AG20443 (cell line): ENCODE data around the gene BRD4.

Experiments used
- DNase-seq: peaks from one replicate; pipeline ENCODE4 v3.0.0; 2012; ENCODE audit warnings: low spot score, mixed read lengths

BRD4 gene

GRCh38 chr19:15248648-15249527 lies 83.5 kb downstream of the BRD4 start:
- peak; percentile 96 for DNase-seq

- peak; percentile 45 for DNase-seq
Measured at GRCh38 chr19:15248106-15248505, 84.2 kb downstream of the BRD4 start.

DNA sequence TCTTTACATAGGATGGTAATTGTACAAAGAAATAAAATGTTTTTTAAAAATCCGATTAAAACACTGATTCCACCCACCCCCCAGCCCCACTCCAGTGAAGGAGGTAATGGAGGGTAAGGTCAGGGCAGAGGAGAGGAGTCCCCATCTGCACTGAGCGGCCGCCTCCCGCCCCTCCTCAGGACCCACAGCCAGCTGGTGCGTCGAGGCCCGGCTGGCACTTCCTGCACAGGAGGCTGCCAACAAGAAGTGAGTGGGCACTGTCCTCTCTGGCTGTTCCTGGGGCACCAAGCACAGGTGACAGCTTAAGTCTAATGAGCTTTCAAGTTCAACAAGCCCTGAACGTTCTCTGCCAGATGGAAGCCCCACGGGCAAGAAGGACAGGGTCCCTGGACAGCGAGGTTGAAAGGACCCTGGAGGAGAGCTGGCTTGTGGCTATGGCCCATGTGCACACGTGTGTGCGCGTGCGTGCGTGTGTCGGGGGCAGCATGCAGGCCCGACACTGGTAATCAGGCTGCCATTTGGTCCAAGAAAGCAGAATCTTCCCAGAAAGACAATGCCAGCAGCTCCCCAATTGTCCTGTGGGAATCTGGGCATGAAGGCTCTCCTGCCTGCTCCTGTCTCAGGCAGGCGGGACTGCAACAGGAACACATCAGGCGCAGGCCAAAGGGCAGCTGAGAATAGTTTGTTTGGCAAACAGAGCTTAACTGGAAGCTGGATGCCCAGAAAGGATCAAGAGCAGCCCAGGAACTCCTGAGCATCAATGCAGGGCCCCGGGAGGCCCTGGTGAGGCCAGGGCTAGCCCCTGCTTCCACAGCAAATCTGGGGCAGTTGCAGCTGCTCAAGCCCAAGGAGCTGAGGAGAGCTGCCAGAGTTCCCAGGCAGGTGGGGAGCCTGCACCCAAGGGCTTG lies 85.0 kb downstream of the BRD4 start:
- DNase-seq, result no peak

GRCh38 chr19:15246198-15246481 lies 86.2 kb downstream of the BRD4 start:
- DNase-seq, result no peak

- no peak for DNase-seq
Measured at GRCh38 chr19:15245370-15246197, 86.8 kb downstream of the BRD4 start.

GRCh38 chr19:15244808-15245207 lies 87.5 kb downstream of the BRD4 start:
- DNase-seq, result no peak

DNA sequence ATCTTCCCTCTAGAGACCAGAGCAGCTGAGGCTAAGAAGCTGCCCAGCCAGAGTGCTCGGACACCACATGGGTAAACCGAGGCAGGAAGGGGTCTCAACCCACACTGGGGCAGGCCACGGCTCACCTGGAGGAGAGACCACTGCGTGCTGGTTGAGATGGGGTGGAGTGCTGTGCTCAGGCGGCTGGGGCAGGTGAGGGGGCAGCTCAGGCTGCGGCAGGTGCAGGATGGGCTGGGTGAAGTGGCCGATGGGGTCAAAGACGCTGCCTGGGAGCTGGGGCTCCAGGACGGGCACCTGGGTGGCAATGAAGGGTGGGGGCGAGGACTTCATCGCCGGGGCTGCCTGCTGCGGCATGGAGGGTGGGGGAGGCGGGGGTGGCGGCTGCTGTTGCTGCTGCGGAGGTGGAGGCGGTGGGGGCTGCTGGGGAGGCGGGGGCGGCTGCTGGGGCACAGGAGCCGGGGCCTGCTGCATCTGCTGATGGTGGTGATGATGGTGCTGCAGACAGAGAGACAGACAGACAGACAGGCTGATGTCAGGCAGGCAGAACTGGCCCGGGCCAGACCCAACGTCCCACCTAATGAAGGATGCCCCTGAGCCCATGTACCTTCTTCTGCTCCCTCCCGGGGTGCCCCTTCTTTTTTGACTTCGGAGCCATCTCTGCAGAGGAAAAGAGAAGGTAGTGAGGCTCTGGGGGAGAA lies 88.1 kb downstream of the BRD4 start:
- no peak for DNase-seq

GRCh38 chr19:15243236-15243957 lies 88.9 kb downstream of the BRD4 start:
- no peak for DNase-seq

GRCh38 chr19:15241259-15241910 lies 91.0 kb downstream of the BRD4 start:
- no peak for DNase-seq

- DNase-seq, result no peak
Measured at GRCh38 chr19:15240515-15240914, 91.8 kb downstream of the BRD4 start.

DNA sequence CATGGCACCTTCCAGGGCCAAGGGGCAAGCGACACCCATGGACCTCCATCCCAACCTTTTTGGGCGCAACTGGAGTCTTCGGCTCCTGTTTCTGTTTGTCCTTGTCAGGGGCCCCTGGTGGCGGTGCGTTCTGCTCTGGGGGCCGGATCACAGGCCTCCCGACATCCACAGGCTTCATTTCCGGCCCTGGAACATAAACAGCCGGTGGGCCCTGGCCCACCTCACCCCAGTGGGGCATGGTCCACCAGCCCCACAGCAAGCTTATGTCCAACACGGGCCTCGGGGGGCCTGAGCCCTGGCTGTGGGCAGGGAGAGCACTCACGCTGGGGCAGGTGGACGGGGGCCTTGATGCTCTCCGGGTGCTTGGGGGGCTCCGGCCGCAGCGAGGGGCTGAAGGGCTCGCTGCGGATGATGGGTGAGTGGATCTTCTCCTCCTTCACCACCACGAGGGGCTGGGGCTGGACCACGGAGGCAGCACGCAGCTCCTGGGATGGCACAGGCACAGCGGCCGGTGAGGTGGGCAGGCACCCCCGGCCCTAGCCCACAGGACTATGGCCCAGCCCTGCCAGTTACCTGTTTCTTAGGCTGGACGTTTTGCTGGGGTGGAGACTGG lies 92.9 kb downstream of the BRD4 start:
- DNase-seq, result no peak

- DNase-seq, result no peak
Measured at GRCh38 chr19:15238639-15239155, 93.6 kb downstream of the BRD4 start.

DNA sequence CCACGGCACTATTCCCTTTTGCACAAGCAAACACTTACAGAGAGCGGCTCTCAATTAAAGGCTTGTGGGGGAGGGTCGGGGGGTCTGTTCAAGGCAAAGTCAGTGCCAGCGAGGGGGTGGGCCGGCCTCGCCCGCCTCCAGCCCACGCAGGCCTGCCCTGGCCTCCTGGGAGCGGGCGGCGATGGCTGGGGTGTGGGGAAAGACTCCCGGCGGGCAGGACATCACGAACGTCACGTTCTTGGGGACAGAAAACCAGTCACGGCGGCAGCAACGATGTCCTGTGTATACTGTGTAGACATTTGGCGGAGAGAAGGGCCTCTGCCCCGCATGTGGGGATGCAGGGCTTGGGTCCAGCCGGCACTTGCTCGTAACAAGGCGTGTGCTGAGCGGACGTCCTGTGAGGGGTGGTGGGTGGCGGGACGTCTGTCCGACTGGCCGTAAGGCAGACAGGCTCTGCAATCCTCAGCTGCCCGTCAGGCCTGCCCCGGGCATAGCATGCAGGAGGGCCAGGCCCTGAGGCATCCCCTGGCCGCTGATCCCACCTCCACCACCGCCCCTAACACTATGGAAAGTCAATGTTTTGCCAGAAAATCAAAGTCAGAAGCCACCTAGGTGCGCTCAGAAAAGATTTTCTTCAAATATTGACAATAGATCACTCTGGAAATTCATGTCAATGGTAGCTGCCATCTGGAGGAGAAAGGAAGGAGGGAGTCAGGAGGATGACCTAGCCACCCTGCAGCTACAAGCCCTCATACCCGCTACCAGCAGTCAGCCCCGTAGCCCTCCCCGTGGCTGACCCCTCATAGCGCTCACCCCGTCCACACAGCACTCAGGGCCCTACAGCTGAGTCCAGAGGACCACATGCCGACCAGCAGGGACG lies 94.3 kb downstream of the BRD4 start:
- no peak for DNase-seq

DNA sequence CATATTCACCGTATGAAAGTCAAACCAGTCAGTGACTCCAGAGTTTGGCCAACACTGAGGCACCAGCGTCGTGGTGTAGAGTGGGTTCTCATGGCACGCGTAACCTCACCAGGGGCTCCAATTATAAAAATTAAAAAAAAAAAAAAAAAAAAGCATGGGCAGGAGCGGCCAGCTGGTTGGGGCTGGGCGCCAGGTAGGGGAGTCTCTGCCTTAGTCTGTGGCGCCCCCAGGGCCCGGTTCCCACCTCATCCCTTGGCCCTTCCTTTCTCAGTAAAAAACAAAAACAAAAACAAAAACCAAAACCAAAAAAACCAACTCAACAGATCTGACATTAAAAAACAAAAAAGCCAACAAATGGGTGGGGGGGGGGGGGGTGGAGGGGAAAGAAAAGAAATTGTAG lies 95.5 kb downstream of the BRD4 start:
- no peak for DNase-seq

- DNase-seq, result no peak
Measured at GRCh38 chr19:15235781-15236180, 96.6 kb downstream of the BRD4 start.

- DNase-seq, result no peak
Measured at GRCh38 chr19:15234431-15235130, 97.8 kb downstream of the BRD4 start.

DNA sequence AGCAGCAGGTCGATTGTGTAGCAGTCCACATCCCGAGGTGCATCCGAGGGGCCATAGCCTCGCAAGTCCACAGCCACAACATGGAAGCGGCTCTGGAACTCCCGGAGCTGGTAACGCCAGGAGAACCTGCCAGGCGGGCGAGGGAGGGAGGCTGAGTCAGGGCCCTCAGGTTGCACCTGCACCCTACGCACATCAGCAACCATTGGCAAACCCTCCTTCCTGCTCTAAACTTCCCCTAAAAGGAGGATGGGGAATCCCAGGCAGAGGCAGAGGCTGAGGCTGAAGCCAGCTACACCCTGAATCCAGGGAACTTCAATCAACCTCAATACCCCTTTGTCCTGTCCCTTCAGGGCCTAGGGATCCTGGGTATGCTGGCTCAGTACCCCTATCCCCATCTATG lies 101.1 kb downstream of the BRD4 start:
- DNase-seq, result no peak

DNA sequence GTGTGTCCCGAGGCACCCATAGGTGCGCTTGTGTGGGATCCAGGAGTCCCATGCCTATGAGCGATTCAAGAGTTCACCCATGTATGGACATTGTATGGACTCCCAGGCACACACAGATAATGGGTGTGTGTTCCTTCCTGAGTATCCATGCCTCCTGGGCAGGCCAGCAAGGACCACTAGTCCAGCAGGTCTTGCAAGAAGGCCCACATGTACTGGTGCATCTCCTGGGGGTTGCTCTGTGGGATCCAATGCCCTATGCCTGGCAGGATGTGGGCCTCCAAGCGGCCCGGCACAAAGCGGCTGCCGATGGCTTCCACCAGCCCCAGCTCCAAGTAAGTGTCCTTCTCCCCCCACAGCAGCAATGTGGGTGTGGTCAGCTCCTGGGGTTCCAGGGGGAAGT lies 105.1 kb downstream of the BRD4 start:
- no peak for DNase-seq
